ENCODE measurements around the gene CARM1. TPM values are rescaled to one million over a fixed set of nuclear protein-coding genes. Genes with fewer than 3 reads are reported as not detected.

The CARM1 gene
- polyA plus RNA-seq, 1 donor from 2014 or later: 22.3 TPM

- Histone ChIP-seq H3F3A (ENCODE audit: insufficient read depth, low read length, poor library complexity, severe bottlenecking) (no peaks in the 10 kb centered on the region), H3K9ac (ENCODE audit: low read length) (no peak overlapping the region), H3K79me2 (replicated peaks; ENCODE audit: insufficient read depth, low read length) (no peaks in the 10 kb centered on the region), H2AFZ (ENCODE audit: low read depth, low read length) (no peak overlapping the region), H3K4me2 (ENCODE audit: low read length) (no peak overlapping the region), H4K20me1 (ENCODE audit: insufficient read depth) (no peaks in the 10 kb centered on the region), H3K4me3 (ENCODE audit: low read length) (no peak overlapping the region), H3K9me3 (ENCODE audit: low read length) (no peaks in the 10 kb centered on the region), H3K27ac (ENCODE audit: low read length) (no peak overlapping the region), H3K9me2 (ENCODE audit: insufficient read depth, low read length) (no peaks in the 10 kb centered on the region), H3K36me3 (ENCODE audit: insufficient read depth, low read length) (no peaks in the 10 kb centered on the region), H3K27me3 (ENCODE audit: insufficient read depth, low read depth, low read length) (no peaks in the 10 kb centered on the region)
- TF ChIP-seq EZH2 (IDR thresholded peaks at IDR 0.05; ENCODE audit: borderline replicate concordance, insufficient read depth, low read length, poor library complexity, severe bottlenecking) (no peak), RAD21 (conservative IDR thresholded peaks at IDR 0.05) (no peak), EP300 (conservative IDR thresholded peaks at IDR 0.05; ENCODE audit: poor library complexity, severe bottlenecking) (no peak), TAF1 (IDR thresholded peaks at IDR 0.05; ENCODE audit: low read depth) (no peak), POLR2AphosphoS5 (IDR thresholded peaks at IDR 0.05) (no peak), SMC3 (conservative IDR thresholded peaks at IDR 0.05; ENCODE audit: poor library complexity) (no peak)
- TF ChIP-seq, protein P1, sequence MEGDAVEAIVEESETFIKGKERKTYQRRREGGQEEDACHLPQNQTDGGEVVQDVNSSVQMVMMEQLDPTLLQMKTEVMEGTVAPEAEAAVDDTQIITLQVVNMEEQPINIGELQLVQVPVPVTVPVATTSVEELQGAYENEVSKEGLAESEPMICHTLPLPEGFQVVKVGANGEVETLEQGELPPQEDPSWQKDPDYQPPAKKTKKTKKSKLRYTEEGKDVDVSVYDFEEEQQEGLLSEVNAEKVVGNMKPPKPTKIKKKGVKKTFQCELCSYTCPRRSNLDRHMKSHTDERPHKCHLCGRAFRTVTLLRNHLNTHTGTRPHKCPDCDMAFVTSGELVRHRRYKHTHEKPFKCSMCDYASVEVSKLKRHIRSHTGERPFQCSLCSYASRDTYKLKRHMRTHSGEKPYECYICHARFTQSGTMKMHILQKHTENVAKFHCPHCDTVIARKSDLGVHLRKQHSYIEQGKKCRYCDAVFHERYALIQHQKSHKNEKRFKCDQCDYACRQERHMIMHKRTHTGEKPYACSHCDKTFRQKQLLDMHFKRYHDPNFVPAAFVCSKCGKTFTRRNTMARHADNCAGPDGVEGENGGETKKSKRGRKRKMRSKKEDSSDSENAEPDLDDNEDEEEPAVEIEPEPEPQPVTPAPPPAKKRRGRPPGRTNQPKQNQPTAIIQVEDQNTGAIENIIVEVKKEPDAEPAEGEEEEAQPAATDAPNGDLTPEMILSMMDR (IDR thresholded peaks at IDR 0.05; ENCODE audit: poor library complexity, severe bottlenecking): no peak
- TF ChIP-seq, protein P2, sequence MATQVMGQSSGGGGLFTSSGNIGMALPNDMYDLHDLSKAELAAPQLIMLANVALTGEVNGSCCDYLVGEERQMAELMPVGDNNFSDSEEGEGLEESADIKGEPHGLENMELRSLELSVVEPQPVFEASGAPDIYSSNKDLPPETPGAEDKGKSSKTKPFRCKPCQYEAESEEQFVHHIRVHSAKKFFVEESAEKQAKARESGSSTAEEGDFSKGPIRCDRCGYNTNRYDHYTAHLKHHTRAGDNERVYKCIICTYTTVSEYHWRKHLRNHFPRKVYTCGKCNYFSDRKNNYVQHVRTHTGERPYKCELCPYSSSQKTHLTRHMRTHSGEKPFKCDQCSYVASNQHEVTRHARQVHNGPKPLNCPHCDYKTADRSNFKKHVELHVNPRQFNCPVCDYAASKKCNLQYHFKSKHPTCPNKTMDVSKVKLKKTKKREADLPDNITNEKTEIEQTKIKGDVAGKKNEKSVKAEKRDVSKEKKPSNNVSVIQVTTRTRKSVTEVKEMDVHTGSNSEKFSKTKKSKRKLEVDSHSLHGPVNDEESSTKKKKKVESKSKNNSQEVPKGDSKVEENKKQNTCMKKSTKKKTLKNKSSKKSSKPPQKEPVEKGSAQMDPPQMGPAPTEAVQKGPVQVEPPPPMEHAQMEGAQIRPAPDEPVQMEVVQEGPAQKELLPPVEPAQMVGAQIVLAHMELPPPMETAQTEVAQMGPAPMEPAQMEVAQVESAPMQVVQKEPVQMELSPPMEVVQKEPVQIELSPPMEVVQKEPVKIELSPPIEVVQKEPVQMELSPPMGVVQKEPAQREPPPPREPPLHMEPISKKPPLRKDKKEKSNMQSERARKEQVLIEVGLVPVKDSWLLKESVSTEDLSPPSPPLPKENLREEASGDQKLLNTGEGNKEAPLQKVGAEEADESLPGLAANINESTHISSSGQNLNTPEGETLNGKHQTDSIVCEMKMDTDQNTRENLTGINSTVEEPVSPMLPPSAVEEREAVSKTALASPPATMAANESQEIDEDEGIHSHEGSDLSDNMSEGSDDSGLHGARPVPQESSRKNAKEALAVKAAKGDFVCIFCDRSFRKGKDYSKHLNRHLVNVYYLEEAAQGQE (IDR thresholded peaks at IDR 0.05; ENCODE audit: borderline replicate concordance): no peak
Measured at GRCh38 chr19:10913716-10914340, 42.5 kb downstream of the CARM1 start.

DNA sequence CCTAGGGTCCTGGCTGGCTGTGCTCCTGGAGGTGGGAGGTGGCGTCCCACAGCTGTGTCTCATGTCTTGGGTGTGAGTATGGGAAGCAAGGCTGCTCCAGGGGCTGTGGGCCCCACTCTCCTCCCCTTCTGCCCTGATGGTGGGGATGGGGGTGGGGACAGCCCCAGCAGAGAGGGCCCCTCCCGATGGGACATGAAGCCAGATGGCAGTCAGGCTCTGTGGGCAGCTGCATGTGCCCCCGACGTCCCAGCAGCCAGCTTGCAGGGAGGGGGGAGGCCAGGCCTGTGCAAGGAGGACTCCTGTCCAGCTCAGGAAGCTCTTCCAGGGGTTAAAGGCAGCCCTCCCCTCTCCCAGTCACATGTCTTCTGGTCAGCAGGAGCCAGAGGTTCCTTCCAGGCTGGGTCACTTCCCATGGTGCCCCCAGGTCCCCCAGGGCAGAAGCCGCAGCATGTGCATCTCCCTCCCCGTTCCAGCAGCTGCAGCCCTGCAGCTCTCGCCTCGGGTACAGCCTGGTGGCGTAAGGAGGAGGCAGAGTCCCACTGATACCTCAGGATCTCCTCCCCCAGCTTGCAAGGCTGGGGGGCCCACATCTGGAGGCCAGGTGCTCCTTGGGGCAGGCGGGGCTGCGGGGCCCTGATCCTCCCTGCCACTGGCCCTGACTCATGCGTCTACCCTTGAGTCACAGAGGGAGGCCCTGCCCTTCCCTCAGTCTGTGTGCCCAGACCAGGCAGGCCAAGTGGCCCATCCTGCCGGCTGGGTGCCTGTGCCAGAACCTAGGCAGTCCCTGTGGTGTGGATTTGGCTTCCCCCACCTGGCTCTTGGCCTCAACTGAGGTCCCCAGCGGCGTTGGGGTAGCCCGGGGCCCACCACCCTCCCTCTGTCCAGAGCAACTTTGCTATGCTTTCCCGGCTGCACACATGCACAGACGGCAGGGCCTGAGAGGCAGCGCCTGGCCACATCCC is 44.1 kb downstream of the CARM1 start:
- Histone ChIP-seq H3K79me2 (replicated peaks; ENCODE audit: insufficient read depth, low read length) (no peaks in the 10 kb centered on the region), H3K9ac (ENCODE audit: low read length) (no peak overlapping the region), H3K27me3 (ENCODE audit: insufficient read depth, low read depth, low read length) (no peaks in the 10 kb centered on the region), H2AFZ (ENCODE audit: low read depth, low read length) (no peak overlapping the region), H3K4me2 (ENCODE audit: low read length) (no peak overlapping the region), H3F3A (ENCODE audit: insufficient read depth, low read length, poor library complexity, severe bottlenecking) (no peaks in the 10 kb centered on the region), H3K4me3 (ENCODE audit: low read length) (no peak overlapping the region), H3K36me3 (ENCODE audit: insufficient read depth, low read length) (no peaks in the 10 kb centered on the region), H3K27ac (ENCODE audit: low read length) (no peak overlapping the region), H4K20me1 (ENCODE audit: insufficient read depth) (no peaks in the 10 kb centered on the region), H3K9me2 (ENCODE audit: insufficient read depth, low read length) (no peaks in the 10 kb centered on the region), H3K9me3 (ENCODE audit: low read length) (no peaks in the 10 kb centered on the region)
- no peak for TF ChIP-seq POLR2AphosphoS5 (IDR thresholded peaks at IDR 0.05)
- TF ChIP-seq EZH2 (IDR thresholded peaks at IDR 0.05; ENCODE audit: borderline replicate concordance, insufficient read depth, low read length, poor library complexity, severe bottlenecking): no peak
- TF ChIP-seq, protein P2 (IDR thresholded peaks at IDR 0.05; ENCODE audit: borderline replicate concordance): no peak
- TF ChIP-seq RAD21 (conservative IDR thresholded peaks at IDR 0.05): no peak
- no peak for TF ChIP-seq MXI1 (conservative IDR thresholded peaks at IDR 0.05; ENCODE audit: poor library complexity, severe bottlenecking)
- no peak for TF ChIP-seq TAF1 (IDR thresholded peaks at IDR 0.05; ENCODE audit: low read depth)
- TF ChIP-seq EP300 (conservative IDR thresholded peaks at IDR 0.05; ENCODE audit: poor library complexity, severe bottlenecking): no peak
- TF ChIP-seq SMC3 (conservative IDR thresholded peaks at IDR 0.05; ENCODE audit: poor library complexity): no peak
- TF ChIP-seq, protein P1 (IDR thresholded peaks at IDR 0.05; ENCODE audit: poor library complexity, severe bottlenecking): no peak

Measured in neural cell (in vitro differentiated cells).